Measurements from ENCODE around the gene TEF.

GRCh38 chr22:41345807-41346335 lies 35.9 kb upstream of the TEF start:
- TF ChIP-seq CTCF (conservative IDR thresholded peaks at IDR 0.05; ENCODE audit: low read depth, low read length): no peak
- TF ChIP-seq EZH2 (IDR thresholded peaks at IDR 0.05; ENCODE audit: borderline replicate concordance, low read depth, low read length, poor library complexity, severe bottlenecking): no peak
